Bronchial epithelial cell (primary cell): Measurements from ENCODE around the gene AGTPBP1. TPM values are rescaled to one million over a fixed set of nuclear protein-coding genes. Genes with fewer than 3 reads are reported as not detected.

ENCODE experiments used
- DNase-seq: peaks from one replicate; pipeline ENCODE4 v3.0.0-alpha.2; 2010; ENCODE audit warnings: low read depth
- FAIRE-seq: peaks from 2 replicates; lab custom pipeline; 2011; peaks lifted over from hg19 to GRCh38; lab: Jason Lieb, UNC
- H3K27me3 ChIP-seq: 2 replicates; pipeline ENCODE4 v1.5.1; 2011; ENCODE audit warnings: low read length; ENCODE audit not compliant: control insufficient read depth, insufficient read depth
- H3K36me3 ChIP-seq: 2 replicates; pipeline ENCODE4 v1.5.1; 2011; ENCODE audit warnings: low read length; ENCODE audit not compliant: control insufficient read depth, insufficient read depth
- H3K4me3 ChIP-seq: 2 replicates; pipeline ENCODE4 v1.5.1; 2011; ENCODE audit warnings: mild to moderate bottlenecking, low read depth, low read length, control low read depth
- CTCF ChIP-seq: IDR thresholded peaks from 2 replicates; pipeline ENCODE4 v1.5.1; 2011; ENCODE audit warnings: mild to moderate bottlenecking, moderate library complexity, low read length, control low read depth, inconsistent platforms; ENCODE audit not compliant: insufficient read depth, severe bottlenecking
- total RNA-seq: library from RNA; depleted of rRNA; stranded (reverse); fragments of >200 nt; gene quantifications from 2 replicates; pipeline ENCODE4 v1.2.1, GENCODE V29; 2014

The AGTPBP1 gene
- total RNA-seq, 1 donor from 2014 or later: 24.2 TPM

GRCh38 chr9:85541876-85542275, 199.9 kb downstream of the AGTPBP1 start:
- FAIRE-seq: no peak
- no peak for TF ChIP-seq CTCF
- Histone ChIP-seq H3K36me3 (no peaks in the 10 kb centered on the region), H3K27me3 (no peaks in the 10 kb centered on the region), H3K4me3 (no peak overlapping the region)
- no peak for DNase-seq

GRCh38 chr9:85536514-85536913, 205.2 kb downstream of the AGTPBP1 start:
- H3K27me3 ChIP-seq: no peaks in the 10 kb centered on the region
- DNase-seq (no peak), FAIRE-seq (no peak)
- TF ChIP-seq CTCF: no peak
- no peak overlapping the region for H3K4me3 ChIP-seq
- H3K36me3 ChIP-seq: no peaks in the 10 kb centered on the region

GRCh38 chr9:85536076-85536475, 205.7 kb downstream of the AGTPBP1 start:
- no peak for FAIRE-seq
- Histone ChIP-seq H3K27me3 (no peaks in the 10 kb centered on the region), H3K36me3 (no peaks in the 10 kb centered on the region), H3K4me3 (no peak overlapping the region)
- TF ChIP-seq CTCF: no peak
- peak; percentile 57 for DNase-seq

GRCh38 chr9:85534340-85534739, 207.4 kb downstream of the AGTPBP1 start:
- FAIRE-seq: no peak
- Histone ChIP-seq H3K4me3 (no peak overlapping the region), H3K27me3 (no peaks in the 10 kb centered on the region), H3K36me3 (no peaks in the 10 kb centered on the region)
- no peak for DNase-seq
- TF ChIP-seq CTCF: no peak

GRCh38 chr9:85533538-85533937, 208.2 kb downstream of the AGTPBP1 start:
- TF ChIP-seq CTCF: no peak
- H3K27me3 ChIP-seq: no peaks in the 10 kb centered on the region
- no peak for DNase-seq
- no peak overlapping the region for H3K4me3 ChIP-seq
- H3K36me3 ChIP-seq: no peaks in the 10 kb centered on the region
- FAIRE-seq: peak; percentile 98

GRCh38 chr9:85530721-85531120, 211.0 kb downstream of the AGTPBP1 start:
- no peak for FAIRE-seq
- Histone ChIP-seq H3K36me3 (no peaks in the 10 kb centered on the region), H3K27me3 (no peaks in the 10 kb centered on the region), H3K4me3 (no peak overlapping the region)
- TF ChIP-seq CTCF: no peak
- no peak for DNase-seq
